DOHH2 (cell line): ENCODE measurements around the gene LARP6.

Experiments used
- H3F3A ChIP-seq: fragments of 200-600 bp; sonication (generic), shearing (Covaris generic); 2 replicates; pipeline ENCODE4 v1.6.0; 2016; ENCODE audit warnings: antibody characterized with exemption, mild to moderate bottlenecking; ENCODE audit not compliant: control insufficient read depth, insufficient read depth
- H3K27ac ChIP-seq: fragments of 200-600 bp; sonication (generic); 2 replicates; pipeline ENCODE4 v1.5.1; 2014; ENCODE audit warnings: low read depth, mild to moderate bottlenecking, low read length, moderate library complexity
- H3K27me3 ChIP-seq: fragments of 200-600 bp; sonication (generic); 2 replicates; pipeline ENCODE4 v1.6.1; 2014; ENCODE audit warnings: mild to moderate bottlenecking, low read length, mixed read lengths; ENCODE audit not compliant: control insufficient read depth
- H3K36me3 ChIP-seq: fragments of 200-600 bp; sonication (generic); 2 replicates; pipeline ENCODE4 v1.6.1; 2014; ENCODE audit warnings: mild to moderate bottlenecking, low read length, moderate library complexity, mixed read lengths; ENCODE audit not compliant: control insufficient read depth
- H3K4me1 ChIP-seq: fragments of 200-600 bp; sonication (generic); 2 replicates; pipeline ENCODE4 v1.6.1; 2014; ENCODE audit warnings: mild to moderate bottlenecking, low read length, mixed read lengths; ENCODE audit not compliant: control insufficient read depth
- H3K4me2 ChIP-seq: fragments of 200-600 bp; sonication (generic); 2 replicates; pipeline ENCODE4 v1.6.0; 2014; ENCODE audit warnings: mild to moderate bottlenecking, low read length, moderate library complexity
- H3K4me3 ChIP-seq: fragments of 200-600 bp; sonication (generic); 2 replicates; pipeline ENCODE4 v1.5.1; 2014; ENCODE audit warnings: mild to moderate bottlenecking, low read length, mixed read lengths
- H3K79me2 ChIP-seq: fragments of 200-600 bp; sonication (generic); 2 replicates; pipeline ENCODE4 v1.6.1; 2014; ENCODE audit warnings: mild to moderate bottlenecking, low read length, mixed read lengths; ENCODE audit not compliant: control insufficient read depth
- H3K9me2 ChIP-seq: fragments of 200-600 bp; sonication (generic); replicated peaks from 2 replicates; pipeline ENCODE4 v1.6.1; 2014; ENCODE audit warnings: mild to moderate bottlenecking, low read length, mixed read lengths; ENCODE audit not compliant: control insufficient read depth
- H3K9me3 ChIP-seq: fragments of 200-600 bp; sonication (generic); 2 replicates; pipeline ENCODE4 v1.6.1; 2014; ENCODE audit warnings: antibody characterized with exemption, low read length, mixed read lengths; ENCODE audit not compliant: control insufficient read depth, insufficient read depth
- H4K20me1 ChIP-seq: fragments of 200-600 bp; sonication (generic); 2 replicates; pipeline ENCODE4 v1.6.0; 2014; ENCODE audit warnings: low read depth, mild to moderate bottlenecking, antibody characterized with exemption, low read length, moderate library complexity; ENCODE audit not compliant: control insufficient read depth, insufficient read depth
- CTCF ChIP-seq: fragments of 200-600 bp; sonication (generic); IDR thresholded peaks from one replicate; pipeline ENCODE4 v1.5.1; 2014; ENCODE audit warnings: antibody characterized with exemption, mild to moderate bottlenecking, low read depth, low read length; ENCODE audit not compliant: poor library complexity, severe bottlenecking
- EZH2phosphoT487 ChIP-seq: fragments of 200-600 bp; sonication (generic); IDR thresholded peaks from 2 replicates; pipeline ENCODE4 v1.6.1; 2017; ENCODE audit warnings: borderline replicate concordance, mild to moderate bottlenecking, antibody characterized with exemption, low read length, moderate library complexity, mixed read lengths

Gene LARP6

GRCh38 chr15:70795311-70795665, 58.7 kb downstream of the LARP6 start:
- H3K9me2 ChIP-seq, result no peaks in the 10 kb centered on the region
- H3K9me3 ChIP-seq, result no peaks in the 10 kb centered on the region
- no peak overlapping the region for H3K4me2 ChIP-seq
- no peak for TF ChIP-seq CTCF
- no peak for TF ChIP-seq EZH2phosphoT487
- no peaks in the 10 kb centered on the region for H4K20me1 ChIP-seq
- no peak overlapping the region for H3K27ac ChIP-seq
- no peaks in the 10 kb centered on the region for H3K36me3 ChIP-seq
- no peaks in the 10 kb centered on the region for H3K4me1 ChIP-seq
- H3F3A ChIP-seq, result no peaks in the 10 kb centered on the region
- H3K27me3 ChIP-seq, result no peaks in the 10 kb centered on the region
- no peak overlapping the region for H3K4me3 ChIP-seq
- no peaks in the 10 kb centered on the region for H3K79me2 ChIP-seq

DNA sequence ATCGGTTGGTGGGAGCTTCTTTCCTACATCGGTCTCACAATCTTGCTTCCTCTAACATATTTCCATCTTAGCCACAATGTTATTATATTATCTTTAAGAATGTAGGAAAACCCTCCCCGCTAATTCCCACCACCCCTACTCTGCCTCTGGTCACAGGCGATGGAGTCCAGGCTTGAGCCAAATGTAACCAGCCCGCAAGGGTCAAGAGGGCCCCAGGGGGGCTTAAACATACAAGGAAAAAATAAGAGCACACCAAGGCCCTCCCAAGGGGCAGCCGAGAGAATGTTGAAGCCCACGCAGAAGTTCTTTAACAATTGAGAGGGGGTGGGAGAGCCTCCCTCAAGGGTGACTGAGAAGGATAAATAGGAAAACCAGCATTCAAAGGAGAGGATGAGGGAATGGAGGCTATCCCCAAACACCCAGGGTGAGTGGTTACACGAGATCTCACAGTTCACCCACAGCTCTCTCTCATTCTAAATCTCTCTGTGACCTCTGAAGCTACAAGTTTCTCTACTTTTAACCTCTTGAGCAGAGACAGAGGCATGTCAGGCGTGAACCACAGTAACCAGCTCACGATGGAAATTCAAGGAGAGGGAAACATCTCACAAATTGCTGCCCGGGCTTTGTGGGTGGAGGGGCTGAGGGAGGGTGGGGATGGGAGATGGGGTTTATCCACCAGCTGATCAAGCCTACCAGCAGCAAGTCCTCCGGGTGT, 59.2 kb downstream of the LARP6 start:
- no peak overlapping the region for H3K4me2 ChIP-seq
- H3K27me3 ChIP-seq, result no peaks in the 10 kb centered on the region
- no peak overlapping the region for H3K27ac ChIP-seq
- TF ChIP-seq EZH2phosphoT487, result no peak
- no peak for TF ChIP-seq CTCF
- H3K9me3 ChIP-seq, result no peaks in the 10 kb centered on the region
- H3K9me2 ChIP-seq, result no peaks in the 10 kb centered on the region
- H4K20me1 ChIP-seq, result no peaks in the 10 kb centered on the region
- no peaks in the 10 kb centered on the region for H3F3A ChIP-seq
- no peaks in the 10 kb centered on the region for H3K36me3 ChIP-seq
- no peaks in the 10 kb centered on the region for H3K79me2 ChIP-seq
- H3K4me3 ChIP-seq, result no peak overlapping the region
- no peaks in the 10 kb centered on the region for H3K4me1 ChIP-seq

DNA sequence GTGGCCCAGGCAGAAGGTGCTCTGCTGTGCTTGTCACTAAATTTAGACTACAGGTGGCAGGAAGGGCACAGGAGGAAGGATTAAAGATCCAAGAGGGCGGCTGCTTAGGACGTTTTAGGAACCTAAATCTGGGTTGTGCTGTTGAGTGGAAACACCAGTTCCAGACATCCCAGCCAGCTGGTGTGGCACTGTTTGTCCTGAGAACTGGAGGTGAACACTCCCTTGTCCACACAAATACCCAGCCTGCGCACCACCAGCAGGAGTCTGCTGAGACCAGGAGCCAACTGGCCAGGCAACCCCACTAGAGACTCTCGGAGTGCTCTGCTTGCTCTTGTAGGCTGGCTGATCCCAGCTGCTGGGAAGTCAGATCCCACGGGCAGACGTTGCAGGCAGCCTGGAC, 60.3 kb downstream of the LARP6 start:
- H3F3A ChIP-seq, result no peaks in the 10 kb centered on the region
- no peaks in the 10 kb centered on the region for H3K9me3 ChIP-seq
- H3K9me2 ChIP-seq, result no peaks in the 10 kb centered on the region
- H3K27ac ChIP-seq, result no peak overlapping the region
- H3K36me3 ChIP-seq, result no peaks in the 10 kb centered on the region
- TF ChIP-seq EZH2phosphoT487 (no peak), CTCF (no peak)
- H4K20me1 ChIP-seq, result no peaks in the 10 kb centered on the region
- H3K27me3 ChIP-seq, result no peaks in the 10 kb centered on the region
- no peak overlapping the region for H3K4me3 ChIP-seq
- no peaks in the 10 kb centered on the region for H3K79me2 ChIP-seq
- H3K4me2 ChIP-seq, result no peak overlapping the region
- H3K4me1 ChIP-seq, result no peaks in the 10 kb centered on the region

GRCh38 chr15:70792171-70792573, 61.8 kb downstream of the LARP6 start:
- H3K27ac ChIP-seq, result no peak overlapping the region
- H3K9me3 ChIP-seq, result no peaks in the 10 kb centered on the region
- H3K4me2 ChIP-seq, result no peak overlapping the region
- H3K27me3 ChIP-seq, result no peaks in the 10 kb centered on the region
- no peaks in the 10 kb centered on the region for H3K36me3 ChIP-seq
- H3K4me3 ChIP-seq, result no peak overlapping the region
- no peak for TF ChIP-seq EZH2phosphoT487
- TF ChIP-seq CTCF, result no peak
- H3K9me2 ChIP-seq, result no peaks in the 10 kb centered on the region
- no peaks in the 10 kb centered on the region for H3F3A ChIP-seq
- no peaks in the 10 kb centered on the region for H3K79me2 ChIP-seq
- H4K20me1 ChIP-seq, result no peaks in the 10 kb centered on the region
- no peaks in the 10 kb centered on the region for H3K4me1 ChIP-seq
